Umbilical cord (tissue), 2 donors: Measurements from ENCODE around the gene TMEM245. TPM values are rescaled to one million over a fixed set of nuclear protein-coding genes. Genes with fewer than 3 reads are reported as not detected.

ENCODE experiments used
- DNase-seq: peaks from one replicate; pipeline ENCODE4 v3.0.0-alpha.2; 2015; ENCODE audit warnings: low spot score
- total RNA-seq: library from RNA; depleted of rRNA; stranded (reverse); fragments of >200 nt; gene quantifications from one replicate; pipeline ENCODE4 v1.2.3, GENCODE V29; 2014; ENCODE audit warnings: low replicate concordance; ENCODE audit not compliant: insufficient read depth

TMEM245 gene
- total RNA-seq, 1 donor from 2014 or later: 75.4 TPM

DNA sequence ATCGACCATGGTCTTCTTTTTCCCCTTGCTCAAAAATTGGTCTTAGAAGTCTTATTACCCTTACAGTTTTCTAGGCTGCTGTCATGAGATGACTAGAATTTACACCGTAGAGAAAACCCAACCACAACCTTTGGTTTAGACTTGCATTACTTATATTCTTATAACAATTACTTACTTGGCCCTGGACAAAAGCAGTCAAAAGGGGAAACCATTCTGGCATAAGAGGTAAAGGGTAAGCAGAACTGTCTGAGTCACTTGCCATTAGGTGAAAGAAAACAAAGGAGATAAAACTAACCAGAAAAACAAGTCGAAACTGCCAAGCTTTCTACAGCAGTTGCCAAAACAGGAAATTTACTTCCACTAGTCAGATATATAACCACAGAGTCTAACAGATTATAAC lies 17.9 kb downstream of the TMEM245 start:
- no peak for DNase-seq

GRCh38 chr9:109101202-109101595 lies 18.5 kb downstream of the TMEM245 start:
- no peak for DNase-seq

DNA sequence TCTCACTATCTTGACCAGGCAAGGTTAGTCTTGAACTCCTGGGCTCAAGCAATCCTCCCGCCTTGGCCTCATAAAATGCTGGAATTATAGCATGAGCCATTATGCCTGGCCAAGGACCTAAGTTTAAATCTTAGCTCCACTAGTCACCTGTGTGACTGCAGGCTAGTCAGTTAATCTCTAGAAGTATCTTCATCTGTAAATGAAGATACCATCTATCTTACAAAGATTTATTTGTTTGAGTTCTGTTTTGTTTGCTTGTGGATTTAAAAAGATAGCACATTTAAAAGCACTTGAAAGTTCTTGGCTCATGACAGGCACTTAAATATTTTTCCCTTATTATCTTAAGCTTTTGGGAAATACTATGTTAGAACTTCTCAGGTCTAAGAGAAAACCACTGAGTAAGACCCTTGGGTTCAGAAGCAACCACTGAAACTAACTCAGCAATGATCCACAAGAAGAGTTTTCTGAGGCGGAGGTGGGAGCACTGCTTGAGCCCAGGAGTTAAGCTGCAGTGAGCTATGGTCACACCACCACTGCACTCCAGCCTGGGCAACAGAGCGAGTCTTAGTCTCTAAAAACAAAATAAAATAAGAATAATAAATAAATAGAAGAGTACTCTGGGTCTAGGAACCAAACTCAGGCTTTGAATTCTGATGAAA lies 19.1 kb downstream of the TMEM245 start:
- DNase-seq: no peak

DNA sequence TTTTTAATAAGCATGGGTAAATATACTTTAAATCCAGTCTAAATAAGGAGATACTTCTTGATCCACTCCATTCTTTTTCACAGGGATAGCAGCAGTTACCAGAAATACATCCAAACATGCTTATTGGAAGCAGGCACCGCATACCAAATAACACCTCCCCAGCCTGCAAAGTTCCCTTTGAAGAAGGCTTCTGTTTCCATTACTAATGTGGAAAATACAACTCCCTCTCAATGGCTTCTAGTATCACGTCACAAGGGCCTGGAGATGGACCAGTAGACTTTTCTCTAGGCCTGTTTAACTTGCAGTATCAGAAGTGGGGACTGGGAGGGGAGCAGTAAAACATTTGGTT lies 20.8 kb downstream of the TMEM245 start:
- DNase-seq: no peak

- DNase-seq: peak; percentile 45
Observed at GRCh38 chr9:109098171-109098959, 21.4 kb downstream of the TMEM245 start.

DNA sequence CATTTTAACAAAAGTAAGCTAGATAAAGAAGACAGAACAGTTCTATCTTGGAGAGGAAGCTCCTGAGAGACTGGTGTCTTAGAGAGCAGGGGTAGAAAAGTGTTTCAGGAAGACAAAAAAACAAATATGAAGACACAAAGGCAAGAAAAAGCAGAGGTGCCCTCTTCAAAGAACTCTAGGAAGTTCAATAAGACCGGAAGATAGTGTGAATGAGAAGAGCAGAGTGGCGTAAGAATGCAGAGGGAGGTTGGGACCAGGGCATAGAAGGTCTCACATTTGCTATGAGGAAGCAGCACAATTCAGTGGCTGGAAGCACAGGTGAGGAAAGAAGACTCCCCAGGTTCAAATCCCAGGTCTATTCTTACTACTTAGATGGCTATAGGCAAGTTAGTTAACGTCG lies 22.6 kb downstream of the TMEM245 start:
- DNase-seq: no peak

DNA sequence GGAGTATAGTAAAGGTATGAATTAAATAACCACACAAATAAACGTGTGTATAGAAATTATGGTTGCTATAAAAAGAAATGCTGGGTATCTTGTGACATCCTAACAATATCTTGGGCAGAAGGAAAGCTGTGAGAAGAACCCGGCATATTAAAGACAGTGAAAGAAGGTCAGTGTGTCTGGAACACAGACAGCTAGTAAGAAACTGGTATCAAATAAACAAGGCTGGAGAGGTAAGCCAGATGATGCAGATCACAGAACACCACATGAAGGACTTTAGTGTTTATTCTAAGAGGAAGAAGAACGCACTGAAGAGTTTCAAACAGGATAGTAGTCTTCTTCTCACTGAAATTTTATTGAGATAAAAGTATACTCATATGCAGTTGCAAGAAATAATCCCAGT lies 24.4 kb downstream of the TMEM245 start:
- no peak for DNase-seq

GRCh38 chr9:109094268-109094667 lies 25.5 kb downstream of the TMEM245 start:
- no peak for DNase-seq

- no peak for DNase-seq
Observed at GRCh38 chr9:109092587-109092986, 27.2 kb downstream of the TMEM245 start.

DNA sequence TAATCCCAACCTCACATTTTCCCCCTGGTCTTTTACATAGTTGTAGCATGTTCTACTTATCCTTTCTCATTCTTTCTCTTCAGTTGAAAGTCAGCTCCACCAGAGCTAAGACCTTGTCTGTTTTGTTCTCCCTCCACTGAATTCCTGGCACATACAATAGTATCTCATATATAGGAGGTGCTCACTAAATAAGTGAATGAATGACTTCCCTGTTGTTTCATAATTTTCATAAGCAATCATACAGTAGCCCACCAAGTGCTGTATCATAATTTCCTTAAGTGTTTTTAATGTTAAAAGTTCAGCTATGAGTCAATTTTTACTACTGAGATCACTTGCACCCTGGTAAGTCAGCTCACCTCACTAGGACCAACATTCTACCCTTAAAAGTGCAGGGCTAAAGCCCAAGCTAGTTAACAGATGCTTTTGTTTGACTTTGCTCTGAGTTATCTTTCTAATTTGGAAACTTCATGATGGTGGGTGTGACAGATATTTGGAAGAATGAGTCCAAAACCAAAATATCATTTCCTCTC lies 27.6 kb downstream of the TMEM245 start:
- DNase-seq: no peak

DNA sequence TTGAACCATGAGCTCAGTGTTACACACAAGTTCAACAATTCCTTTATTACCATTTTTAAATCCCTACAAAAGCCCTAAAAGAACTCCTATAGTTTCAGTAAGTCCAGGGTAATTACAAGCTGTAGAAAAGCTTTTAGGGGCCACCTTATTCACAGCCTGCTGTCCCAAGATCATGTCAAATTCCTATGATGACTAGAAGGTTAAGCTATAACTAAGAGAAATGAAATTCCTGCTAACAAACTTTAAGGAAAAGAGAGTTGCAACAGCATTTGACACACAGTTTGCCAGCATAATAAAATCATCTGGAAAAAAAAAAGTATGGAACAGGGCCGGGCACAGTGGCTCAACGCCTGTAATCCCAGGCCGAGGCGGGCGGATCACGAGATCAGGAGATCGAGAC lies 31.5 kb downstream of the TMEM245 start:
- no peak for DNase-seq

DNA sequence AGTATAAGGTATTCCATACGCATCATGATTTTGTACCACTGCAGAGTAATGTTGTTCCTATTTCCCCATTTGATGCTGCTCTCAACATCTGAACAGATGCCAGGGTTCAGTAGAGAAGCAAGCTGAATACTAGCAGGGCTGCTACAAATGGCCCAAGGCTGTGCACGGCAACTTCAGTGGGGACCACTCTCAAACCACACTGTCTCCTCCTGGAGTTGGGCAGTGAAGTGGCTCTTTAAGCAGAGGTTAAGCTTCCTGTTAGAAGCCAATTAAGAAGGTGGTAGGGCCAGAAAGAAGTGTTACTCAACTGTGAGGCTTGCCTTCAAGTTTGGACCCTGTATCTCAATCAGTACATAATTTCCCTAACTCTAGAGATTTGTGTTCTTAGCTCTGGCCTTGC lies 32.0 kb downstream of the TMEM245 start:
- DNase-seq: no peak

GRCh38 chr9:109086221-109086620 lies 33.5 kb downstream of the TMEM245 start:
- no peak for DNase-seq

GRCh38 chr9:109085510-109085909 lies 34.2 kb downstream of the TMEM245 start:
- DNase-seq: no peak

- no peak for DNase-seq
Observed at GRCh38 chr9:109083813-109084405, 35.8 kb downstream of the TMEM245 start.

DNA sequence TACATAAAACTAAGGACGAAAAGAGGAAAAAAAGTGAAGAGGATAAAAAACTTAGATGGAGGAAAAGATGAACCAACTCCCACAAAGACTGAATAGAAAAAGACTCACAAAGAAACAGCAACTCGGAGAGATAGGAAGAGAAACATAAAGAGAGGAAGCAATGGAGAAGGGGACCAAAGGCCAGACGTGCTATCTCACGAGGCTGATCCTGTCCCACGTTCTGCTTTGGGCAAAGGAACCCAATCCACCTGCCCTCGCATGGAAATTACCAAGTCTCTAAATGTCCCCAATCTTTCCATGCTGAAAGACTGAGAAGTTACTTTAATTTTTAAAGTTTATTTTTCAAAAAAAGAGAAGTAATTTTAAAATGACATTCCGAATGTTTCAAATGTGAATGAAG lies 36.6 kb downstream of the TMEM245 start:
- DNase-seq: no peak

DNA sequence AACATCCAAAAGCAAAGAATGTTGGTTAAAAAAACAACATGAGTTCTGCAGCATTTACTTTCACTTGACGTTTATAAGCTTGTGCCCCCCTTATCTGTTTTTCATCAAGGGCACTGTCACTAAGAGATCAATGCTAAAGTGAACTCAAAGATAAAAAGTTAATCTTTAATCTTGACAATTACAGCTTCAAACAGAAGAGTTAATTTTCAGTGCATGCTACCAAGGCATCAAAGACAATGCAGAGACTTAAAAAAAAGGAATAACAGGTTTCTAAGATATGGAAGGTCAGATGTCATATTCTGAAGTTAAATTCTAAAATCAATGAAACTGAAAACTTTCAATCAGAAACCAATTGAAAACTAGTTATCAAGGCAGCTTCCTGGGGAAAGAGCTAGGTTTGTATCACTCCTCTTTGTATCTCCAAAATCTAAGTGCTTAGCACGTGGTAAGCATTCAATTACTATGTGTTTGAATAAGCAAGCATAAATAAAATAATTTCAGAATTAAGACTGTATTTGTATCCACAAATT lies 37.6 kb downstream of the TMEM245 start:
- DNase-seq: no peak

- DNase-seq: no peak
Observed at GRCh38 chr9:109074236-109074889, 45.4 kb downstream of the TMEM245 start.

- no peak for DNase-seq
Observed at GRCh38 chr9:109072821-109073435, 46.8 kb downstream of the TMEM245 start.

GRCh38 chr9:109072133-109072692 lies 47.5 kb downstream of the TMEM245 start:
- peak; percentile 18 for DNase-seq

- DNase-seq: no peak
Observed at GRCh38 chr9:109068764-109069163, 51.0 kb downstream of the TMEM245 start.
